K562 (cell line): Measurements from ENCODE around the gene DGCR2. TPM values are rescaled to one million over a fixed set of nuclear protein-coding genes. Genes with fewer than 3 reads are reported as not detected.

Experiments used
- CREBBP ChIP-seq: IDR thresholded peaks from one replicate; pipeline ENCODE4 v1.6.1; 2012; ENCODE audit warnings: low read depth, mild to moderate bottlenecking, control low read depth, inconsistent platforms, low read length
- HMG20B ChIP-seq: fragments of 250-450 bp; sonication (Bioruptor Pico); IDR thresholded peaks from 2 replicates; pipeline ENCODE4 v1.5.0; 2021; ENCODE audit warnings: mild to moderate bottlenecking
- KAT8 ChIP-seq: fragments of 450-650 bp; IDR thresholded peaks from 2 replicates; pipeline ENCODE4 v1.6.1; 2016; ENCODE audit warnings: low read depth, mild to moderate bottlenecking
- MTA3 ChIP-seq: fragments of 450-650 bp; formaldehyde crosslinking; IDR thresholded peaks from 2 replicates; pipeline ENCODE4 v1.6.1; 2017; ENCODE audit warnings: mild to moderate bottlenecking, borderline replicate concordance
- NEUROD1 ChIP-seq: fragments of 150-350 bp; IDR thresholded peaks from 2 replicates; pipeline ENCODE4 v1.6.1; 2014; ENCODE audit warnings: borderline replicate concordance, low read length, low read depth; ENCODE audit not compliant: partially characterized antibody
- NR2F6 ChIP-seq: fragments of 450-650 bp; formaldehyde crosslinking; IDR thresholded peaks from 2 replicates; pipeline ENCODE4 v1.4.0; 2020; ENCODE audit warnings: mild to moderate bottlenecking
- PHF20 ChIP-seq: fragments of 450-650 bp; IDR thresholded peaks from 2 replicates; pipeline ENCODE4 v1.6.1; 2018; ENCODE audit not compliant: partially characterized antibody
- TAF15 ChIP-seq: fragments of 200-400 bp; formaldehyde crosslinking; IDR thresholded peaks from 2 replicates; pipeline ENCODE4 v1.6.1; 2017; ENCODE audit warnings: mild to moderate bottlenecking, low read depth, low read length, moderate library complexity
- TCF7 ChIP-seq: sonication (generic); IDR thresholded peaks from 2 replicates; pipeline ENCODE4 v1.6.1; 2016; ENCODE audit warnings: antibody characterized with exemption, borderline replicate concordance
- TCFL5 ChIP-seq: fragments of 250-450 bp; sonication (Bioruptor Pico); conservative IDR thresholded peaks from 2 replicates; pipeline ENCODE4 v1.6.1; 2021; ENCODE audit warnings: mild to moderate bottlenecking, moderate library complexity, matching md5 sums
- ZBTB17 ChIP-seq: fragments of 450-650 bp; formaldehyde crosslinking; IDR thresholded peaks from 2 replicates; pipeline ENCODE4 v1.4.0; 2020; ENCODE audit warnings: mild to moderate bottlenecking
- ZFX ChIP-seq: sonication (generic); formaldehyde crosslinking; IDR thresholded peaks from 2 replicates; pipeline ENCODE4 v1.8.0; 2022; ENCODE audit warnings: mild to moderate bottlenecking, missing genetic modification reagents, moderate library complexity
- ZNF121 ChIP-seq: sonication (generic); formaldehyde crosslinking; conservative IDR thresholded peaks from 2 replicates; pipeline ENCODE4 v1.8.0; 2022; ENCODE audit warnings: missing genetic modification reagents
- ZNF785 ChIP-seq: fragments of 250-450 bp; sonication (Bioruptor Pico); IDR thresholded peaks from 2 replicates; pipeline ENCODE4 v1.4.0; 2020; ENCODE audit warnings: mild to moderate bottlenecking
- polyA plus RNA-seq, 8 experiments: library from polyadenylated mRNA; depleted of rRNA in 4 of 8; stranded (reverse) in 5 of 8; unstranded in 3 of 8; fragments of >200 nt; fragmentation: Nextera tagmentation in 2 of 8; fragmentation: Illumina TruSeq in 1 of 8; extraction: Ambion mirVana in 2 of 8; extraction: Trizol in 1 of 8; gene quantifications; 2 replicates each; pipeline versions ENCODE4 v1.2.1 to v1.2.3, GENCODE V29; 2011 to 2014; ENCODE audit warnings: inconsistent platforms in 1 of 8, missing spikeins in 1 of 8
- total RNA-seq, 7 experiments: library from RNA; depleted of rRNA in 6 of 7; stranded (reverse); fragments of >200 nt in 6 of 7; fragmentation: Illumina TruSeq in 2 of 7; extraction: Trizol in 2 of 7; gene quantifications; 2 replicates each; pipeline versions ENCODE4 v1.2.1 to v1.2.3, GENCODE V29; 2011 to 2021; ENCODE audit warnings: low replicate concordance in 1 of 7
- TF ChIP-seq, protein P1 (sequence below), 2 experiments: fragments of 150-350 bp in 1 of 2; IDR thresholded peaks; 2 replicates each; pipeline ENCODE4 v1.6.1; 2012 to 2016; ENCODE audit warnings: low read depth in 2 of 2, low read length in 2 of 2, mild to moderate bottlenecking in 1 of 2, moderate library complexity in 1 of 2
- TF ChIP-seq, protein P2 (sequence below): fragments of 200-800 bp; sonication (Bioruptor generic); IDR thresholded peaks from 2 replicates; pipeline ENCODE4 v1.6.1; 2017; ENCODE audit warnings: missing genetic modification characterization, missing compliant biosample characterization
- TF ChIP-seq, protein P3 (sequence below): sonication (generic); formaldehyde crosslinking; IDR thresholded peaks from 2 replicates; pipeline ENCODE4 v1.8.0; 2022; ENCODE audit warnings: mild to moderate bottlenecking, missing genetic modification reagents
- TF ChIP-seq, protein P4 (sequence below): fragments of 150-350 bp; conservative IDR thresholded peaks from 2 replicates; pipeline ENCODE4 v1.6.1; 2014; ENCODE audit warnings: low read length

Gene DGCR2
- total and polyA plus RNA-seq, 9 of the 15 experiments (the other 6 are each of a cell fraction or from before 2014, with no cell fraction given): 0.69 to 101 (median 56.4) TPM

DNA sequence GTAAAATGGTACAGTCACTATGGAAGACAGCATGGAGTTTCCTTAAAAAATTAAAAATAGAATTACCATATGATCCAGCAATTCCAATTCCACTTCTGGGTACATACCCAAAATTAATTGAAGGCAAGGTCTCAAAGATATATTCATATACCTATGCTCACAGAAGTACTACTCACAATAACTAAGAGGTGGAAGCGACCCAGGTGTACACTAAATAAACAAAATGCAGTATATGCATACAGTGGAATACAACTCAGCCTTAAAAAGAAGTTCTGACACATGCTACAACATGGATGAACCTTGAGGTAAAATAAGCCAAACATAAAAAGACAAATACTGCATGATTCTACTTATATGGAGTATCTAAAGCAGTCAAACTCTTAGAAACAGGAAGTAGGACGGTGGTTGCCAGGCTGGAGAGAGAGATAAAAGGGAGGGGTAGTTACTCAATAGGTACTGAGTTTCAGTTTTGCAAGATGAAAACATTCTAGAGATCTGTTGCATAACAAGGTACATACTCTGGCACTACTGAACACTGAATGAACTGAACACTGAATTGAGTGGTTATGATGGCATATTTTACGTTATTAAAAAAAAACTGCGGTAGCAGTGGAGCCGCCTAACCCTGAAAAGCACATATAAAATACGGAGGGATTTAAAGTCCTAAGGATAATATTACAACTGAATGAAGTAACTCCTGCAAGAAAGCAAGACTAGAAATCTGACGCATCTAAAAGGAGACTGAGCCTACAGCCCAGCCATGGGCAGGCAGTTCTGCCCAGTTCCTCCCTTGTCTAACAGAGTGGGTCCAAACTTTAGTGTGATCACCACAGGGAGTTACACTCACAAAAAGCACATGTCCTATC, 12.8 kb downstream of the DGCR2 start (continued):
- TF ChIP-seq, protein P1, sequence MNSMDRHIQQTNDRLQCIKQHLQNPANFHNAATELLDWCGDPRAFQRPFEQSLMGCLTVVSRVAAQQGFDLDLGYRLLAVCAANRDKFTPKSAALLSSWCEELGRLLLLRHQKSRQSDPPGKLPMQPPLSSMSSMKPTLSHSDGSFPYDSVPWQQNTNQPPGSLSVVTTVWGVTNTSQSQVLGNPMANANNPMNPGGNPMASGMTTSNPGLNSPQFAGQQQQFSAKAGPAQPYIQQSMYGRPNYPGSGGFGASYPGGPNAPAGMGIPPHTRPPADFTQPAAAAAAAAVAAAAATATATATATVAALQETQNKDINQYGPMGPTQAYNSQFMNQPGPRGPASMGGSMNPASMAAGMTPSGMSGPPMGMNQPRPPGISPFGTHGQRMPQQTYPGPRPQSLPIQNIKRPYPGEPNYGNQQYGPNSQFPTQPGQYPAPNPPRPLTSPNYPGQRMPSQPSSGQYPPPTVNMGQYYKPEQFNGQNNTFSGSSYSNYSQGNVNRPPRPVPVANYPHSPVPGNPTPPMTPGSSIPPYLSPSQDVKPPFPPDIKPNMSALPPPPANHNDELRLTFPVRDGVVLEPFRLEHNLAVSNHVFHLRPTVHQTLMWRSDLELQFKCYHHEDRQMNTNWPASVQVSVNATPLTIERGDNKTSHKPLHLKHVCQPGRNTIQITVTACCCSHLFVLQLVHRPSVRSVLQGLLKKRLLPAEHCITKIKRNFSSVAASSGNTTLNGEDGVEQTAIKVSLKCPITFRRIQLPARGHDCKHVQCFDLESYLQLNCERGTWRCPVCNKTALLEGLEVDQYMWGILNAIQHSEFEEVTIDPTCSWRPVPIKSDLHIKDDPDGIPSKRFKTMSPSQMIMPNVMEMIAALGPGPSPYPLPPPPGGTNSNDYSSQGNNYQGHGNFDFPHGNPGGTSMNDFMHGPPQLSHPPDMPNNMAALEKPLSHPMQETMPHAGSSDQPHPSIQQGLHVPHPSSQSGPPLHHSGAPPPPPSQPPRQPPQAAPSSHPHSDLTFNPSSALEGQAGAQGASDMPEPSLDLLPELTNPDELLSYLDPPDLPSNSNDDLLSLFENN (IDR thresholded peaks at IDR 0.05; ENCODE audit: low read depth in 2 of 2, low read length in 2 of 2): peak in 1 of 2 experiments; percentile 90; a peak in 2 of 4 replicates
- TF ChIP-seq CREBBP (no peak), NR2F6 (CRISPR knock-in tag) (0 out of 2 replicates have a peak, but pooled peaks have one; percentile 84), ZNF785 (CRISPR knock-in tag) (no peak), NEUROD1 (peak; percentile 81), KAT8 (no peak), MTA3 (peak; percentile 50; the same call in 1 of the 2 replicates), ZNF121 (no peak), ZBTB17 (peak; percentile 6; the same call in 1 of the 2 replicates), PHF20 (no peak), TCF7 (no peak), TAF15 (no peak), HMG20B (CRISPR knock-in tag) (no peak), ZFX (CRISPR knock-in tag) (no peak), TCFL5 (CRISPR knock-in tag) (peak; percentile 11; the same call in 1 of the 2 replicates)
- TF ChIP-seq, protein P2, sequence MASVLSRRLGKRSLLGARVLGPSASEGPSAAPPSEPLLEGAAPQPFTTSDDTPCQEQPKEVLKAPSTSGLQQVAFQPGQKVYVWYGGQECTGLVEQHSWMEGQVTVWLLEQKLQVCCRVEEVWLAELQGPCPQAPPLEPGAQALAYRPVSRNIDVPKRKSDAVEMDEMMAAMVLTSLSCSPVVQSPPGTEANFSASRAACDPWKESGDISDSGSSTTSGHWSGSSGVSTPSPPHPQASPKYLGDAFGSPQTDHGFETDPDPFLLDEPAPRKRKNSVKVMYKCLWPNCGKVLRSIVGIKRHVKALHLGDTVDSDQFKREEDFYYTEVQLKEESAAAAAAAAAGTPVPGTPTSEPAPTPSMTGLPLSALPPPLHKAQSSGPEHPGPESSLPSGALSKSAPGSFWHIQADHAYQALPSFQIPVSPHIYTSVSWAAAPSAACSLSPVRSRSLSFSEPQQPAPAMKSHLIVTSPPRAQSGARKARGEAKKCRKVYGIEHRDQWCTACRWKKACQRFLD (CRISPR knock-in tag): peak; percentile 89; the same call in 1 of the 2 replicates
- TF ChIP-seq, protein P3, sequence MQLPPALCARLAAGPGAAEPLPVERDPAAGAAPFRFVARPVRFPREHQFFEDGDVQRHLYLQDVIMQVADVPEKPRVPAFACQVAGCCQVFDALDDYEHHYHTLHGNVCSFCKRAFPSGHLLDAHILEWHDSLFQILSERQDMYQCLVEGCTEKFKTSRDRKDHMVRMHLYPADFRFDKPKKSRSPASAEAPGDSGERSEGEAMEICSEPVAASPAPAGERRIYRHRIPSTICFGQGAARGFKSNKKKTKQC (CRISPR knock-in tag): no peak
- TF ChIP-seq, protein P4, sequence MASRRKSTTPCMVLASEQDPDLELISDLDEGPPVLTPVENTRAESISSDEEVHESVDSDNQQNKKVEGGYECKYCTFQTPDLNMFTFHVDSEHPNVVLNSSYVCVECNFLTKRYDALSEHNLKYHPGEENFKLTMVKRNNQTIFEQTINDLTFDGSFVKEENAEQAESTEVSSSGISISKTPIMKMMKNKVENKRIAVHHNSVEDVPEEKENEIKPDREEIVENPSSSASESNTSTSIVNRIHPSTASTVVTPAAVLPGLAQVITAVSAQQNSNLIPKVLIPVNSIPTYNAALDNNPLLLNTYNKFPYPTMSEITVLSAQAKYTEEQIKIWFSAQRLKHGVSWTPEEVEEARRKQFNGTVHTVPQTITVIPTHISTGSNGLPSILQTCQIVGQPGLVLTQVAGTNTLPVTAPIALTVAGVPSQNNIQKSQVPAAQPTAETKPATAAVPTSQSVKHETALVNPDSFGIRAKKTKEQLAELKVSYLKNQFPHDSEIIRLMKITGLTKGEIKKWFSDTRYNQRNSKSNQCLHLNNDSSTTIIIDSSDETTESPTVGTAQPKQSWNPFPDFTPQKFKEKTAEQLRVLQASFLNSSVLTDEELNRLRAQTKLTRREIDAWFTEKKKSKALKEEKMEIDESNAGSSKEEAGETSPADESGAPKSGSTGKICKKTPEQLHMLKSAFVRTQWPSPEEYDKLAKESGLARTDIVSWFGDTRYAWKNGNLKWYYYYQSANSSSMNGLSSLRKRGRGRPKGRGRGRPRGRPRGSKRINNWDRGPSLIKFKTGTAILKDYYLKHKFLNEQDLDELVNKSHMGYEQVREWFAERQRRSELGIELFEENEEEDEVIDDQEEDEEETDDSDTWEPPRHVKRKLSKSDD: no peak
